SK-N-SH treated with all-trans-retinoic acid at 6 μM for 48 hours (cell line): ENCODE results near the gene CACNB4.

Experiments
- ATAC-seq: fragments of 200-7000 bp; cut with Tn5 transposase; 3 replicates; pipeline ENCODE4 v1.9.1; 2020; ENCODE audit warnings: mild to moderate bottlenecking, moderate library complexity
- BACH2 ChIP-seq: fragments of 250-450 bp; sonication (Bioruptor Pico); IDR thresholded peaks from 2 replicates; pipeline ENCODE4 v1.9.0; 2021; ENCODE audit warnings: mild to moderate bottlenecking, borderline replicate concordance
- ESRRG ChIP-seq: fragments of 250-450 bp; sonication (Bioruptor Pico); IDR thresholded peaks from 2 replicates; pipeline ENCODE4 v1.6.1; 2021; ENCODE audit warnings: mild to moderate bottlenecking
- ISL1 ChIP-seq: fragments of 250-450 bp; sonication (Bioruptor Pico); IDR thresholded peaks from 2 replicates; pipeline ENCODE4 v2.1.2; 2022; ENCODE audit warnings: mild to moderate bottlenecking, moderate library complexity
- OSR1 ChIP-seq: fragments of 250-450 bp; sonication (Bioruptor Pico); IDR thresholded peaks from 2 replicates; pipeline ENCODE4 v1.8.0; 2022; ENCODE audit warnings: moderate library complexity, mild to moderate bottlenecking, inconsistent platforms
- RARB ChIP-seq: fragments of 250-450 bp; sonication (Bioruptor Pico); IDR thresholded peaks from 2 replicates; pipeline ENCODE4 v1.8.0; 2021; ENCODE audit warnings: mild to moderate bottlenecking, moderate library complexity
- SNAI2 ChIP-seq: fragments of 250-450 bp; sonication (Bioruptor Pico); IDR thresholded peaks from 2 replicates; pipeline ENCODE4 v1.5.0; 2020; ENCODE audit warnings: mild to moderate bottlenecking, moderate library complexity
- TCF4 ChIP-seq: fragments of 250-450 bp; sonication (Bioruptor Pico); IDR thresholded peaks from 2 replicates; pipeline ENCODE4 v1.8.0; 2021; ENCODE audit warnings: mild to moderate bottlenecking, moderate library complexity, borderline replicate concordance
- TOX ChIP-seq: fragments of 250-450 bp; sonication (Bioruptor Pico); IDR thresholded peaks from 2 replicates; pipeline ENCODE4 v1.8.0; 2021; ENCODE audit warnings: mild to moderate bottlenecking, moderate library complexity, borderline replicate concordance
- ZFP3 ChIP-seq: fragments of 250-450 bp; sonication (Bioruptor Pico); IDR thresholded peaks from 2 replicates; pipeline ENCODE4 v1.5.0; 2020; ENCODE audit warnings: mild to moderate bottlenecking, moderate library complexity
- ZFP30 ChIP-seq: fragments of 450-650 bp; formaldehyde crosslinking; IDR thresholded peaks from 2 replicates; pipeline ENCODE4 v1.5.0; 2022; ENCODE audit warnings: mild to moderate bottlenecking, moderate library complexity
- ZNF70 ChIP-seq: fragments of 450-650 bp; formaldehyde crosslinking; IDR thresholded peaks from 2 replicates; pipeline ENCODE4 v1.5.0; 2020; ENCODE audit warnings: mild to moderate bottlenecking, moderate library complexity
- ZNF8 ChIP-seq: fragments of 450-650 bp; formaldehyde crosslinking; IDR thresholded peaks from 2 replicates; pipeline ENCODE4 v1.5.0; 2020; ENCODE audit warnings: mild to moderate bottlenecking, moderate library complexity
- TF ChIP-seq, protein P1 (sequence below): fragments of 250-450 bp; sonication (Bioruptor Pico); IDR thresholded peaks from 2 replicates; pipeline ENCODE4 v1.8.0; 2020; ENCODE audit warnings: mild to moderate bottlenecking, moderate library complexity, borderline replicate concordance
- TF ChIP-seq, protein P2 (sequence below): fragments of 250-450 bp; sonication (Bioruptor Pico); IDR thresholded peaks from 2 replicates; pipeline ENCODE4 v1.8.0; 2021; ENCODE audit warnings: low read depth, mild to moderate bottlenecking, moderate library complexity, borderline replicate concordance
- TF ChIP-seq, protein P3 (sequence below): fragments of 250-450 bp; sonication (Bioruptor Pico); IDR thresholded peaks from 2 replicates; pipeline ENCODE4 v1.5.1; 2020; ENCODE audit warnings: low read depth, mild to moderate bottlenecking, moderate library complexity
- TF ChIP-seq, protein P4 (sequence below): fragments of 250-450 bp; sonication (Bioruptor Pico); IDR thresholded peaks from 2 replicates; pipeline ENCODE4 v1.5.0; 2020; ENCODE audit warnings: mild to moderate bottlenecking, moderate library complexity

Gene CACNB4

DNA sequence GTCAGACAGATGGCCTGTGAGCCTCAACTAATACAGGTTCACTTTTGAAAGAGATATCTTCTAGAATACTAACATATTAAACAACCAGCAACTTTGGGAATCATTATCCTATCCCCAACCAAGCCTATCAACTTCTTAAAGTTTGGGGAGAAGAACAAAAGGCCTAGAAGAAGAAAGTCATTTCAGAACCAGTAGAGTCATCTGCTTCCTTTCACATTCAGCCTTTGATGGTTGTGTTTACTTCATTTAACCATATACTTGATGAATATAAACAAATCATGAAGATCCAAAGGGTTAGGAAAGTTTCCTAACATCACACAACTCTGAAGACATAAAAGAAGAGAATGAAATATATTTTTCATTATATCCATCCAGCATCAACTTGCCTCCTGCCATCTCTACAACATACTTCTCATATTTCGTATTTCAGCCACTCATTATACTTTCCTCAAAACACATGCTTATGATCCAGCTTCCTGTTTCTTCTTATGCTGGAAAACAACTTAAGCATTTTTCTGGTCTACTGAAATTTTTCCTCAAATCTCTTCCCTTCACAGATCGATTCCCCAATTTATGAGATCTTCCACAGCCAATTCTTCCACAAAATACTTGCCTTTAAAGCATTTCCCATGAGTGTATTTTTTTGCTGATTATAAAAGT is 114.3 kb downstream of the CACNB4 start:
- TF ChIP-seq ISL1 (CRISPR knock-in tag) = no peak
- TF ChIP-seq ZNF70 (CRISPR knock-in tag) = no peak
- TF ChIP-seq ZFP3 (CRISPR knock-in tag) = no peak
- TF ChIP-seq ESRRG (CRISPR knock-in tag) = no peak
- no peak for TF ChIP-seq BACH2 (CRISPR knock-in tag)
- no peak for TF ChIP-seq SNAI2 (CRISPR knock-in tag)
- TF ChIP-seq RARB = no peak
- no peak for TF ChIP-seq TOX
- no peak for TF ChIP-seq ZFP30 (CRISPR knock-in tag)
- TF ChIP-seq OSR1 = no peak
- TF ChIP-seq, protein P1, sequence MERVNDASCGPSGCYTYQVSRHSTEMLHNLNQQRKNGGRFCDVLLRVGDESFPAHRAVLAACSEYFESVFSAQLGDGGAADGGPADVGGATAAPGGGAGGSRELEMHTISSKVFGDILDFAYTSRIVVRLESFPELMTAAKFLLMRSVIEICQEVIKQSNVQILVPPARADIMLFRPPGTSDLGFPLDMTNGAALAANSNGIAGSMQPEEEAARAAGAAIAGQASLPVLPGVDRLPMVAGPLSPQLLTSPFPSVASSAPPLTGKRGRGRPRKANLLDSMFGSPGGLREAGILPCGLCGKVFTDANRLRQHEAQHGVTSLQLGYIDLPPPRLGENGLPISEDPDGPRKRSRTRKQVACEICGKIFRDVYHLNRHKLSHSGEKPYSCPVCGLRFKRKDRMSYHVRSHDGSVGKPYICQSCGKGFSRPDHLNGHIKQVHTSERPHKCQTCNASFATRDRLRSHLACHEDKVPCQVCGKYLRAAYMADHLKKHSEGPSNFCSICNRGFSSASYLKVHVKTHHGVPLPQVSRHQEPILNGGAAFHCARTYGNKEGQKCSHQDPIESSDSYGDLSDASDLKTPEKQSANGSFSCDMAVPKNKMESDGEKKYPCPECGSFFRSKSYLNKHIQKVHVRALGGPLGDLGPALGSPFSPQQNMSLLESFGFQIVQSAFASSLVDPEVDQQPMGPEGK (CRISPR knock-in tag) = no peak
- TF ChIP-seq, protein P2, sequence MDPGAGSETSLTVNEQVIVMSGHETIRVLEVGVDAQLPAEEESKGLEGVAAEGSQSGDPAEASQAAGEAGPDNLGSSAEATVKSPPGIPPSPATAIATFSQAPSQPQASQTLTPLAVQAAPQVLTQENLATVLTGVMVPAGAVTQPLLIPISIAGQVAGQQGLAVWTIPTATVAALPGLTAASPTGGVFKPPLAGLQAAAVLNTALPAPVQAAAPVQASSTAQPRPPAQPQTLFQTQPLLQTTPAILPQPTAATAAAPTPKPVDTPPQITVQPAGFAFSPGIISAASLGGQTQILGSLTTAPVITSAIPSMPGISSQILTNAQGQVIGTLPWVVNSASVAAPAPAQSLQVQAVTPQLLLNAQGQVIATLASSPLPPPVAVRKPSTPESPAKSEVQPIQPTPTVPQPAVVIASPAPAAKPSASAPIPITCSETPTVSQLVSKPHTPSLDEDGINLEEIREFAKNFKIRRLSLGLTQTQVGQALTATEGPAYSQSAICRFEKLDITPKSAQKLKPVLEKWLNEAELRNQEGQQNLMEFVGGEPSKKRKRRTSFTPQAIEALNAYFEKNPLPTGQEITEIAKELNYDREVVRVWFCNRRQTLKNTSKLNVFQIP (CRISPR knock-in tag) = no peak
- TF ChIP-seq, all 23 proteins: peak for 0
- no peak for ATAC-seq

DNA sequence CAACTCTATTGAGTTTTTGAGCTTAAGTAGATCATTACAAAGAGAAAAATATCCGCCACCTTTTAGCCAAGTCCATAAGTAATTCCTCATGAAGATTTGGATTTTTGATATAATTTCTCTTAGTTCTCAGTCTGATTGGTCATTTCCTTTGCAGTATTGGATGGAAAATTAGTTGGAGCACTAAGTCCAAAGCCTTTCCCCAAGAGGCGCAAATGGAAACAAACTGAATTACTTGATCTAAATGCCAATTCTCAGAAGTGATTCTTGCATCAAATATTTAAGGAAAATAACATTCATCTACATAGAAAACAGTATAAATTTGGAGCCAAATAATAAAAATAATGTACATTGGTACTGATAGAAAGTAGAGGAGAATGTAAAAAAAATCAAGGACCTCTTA is 115.6 kb downstream of the CACNB4 start:
- TF ChIP-seq, protein P2 (CRISPR knock-in tag) = no peak
- TF ChIP-seq, protein P3, sequence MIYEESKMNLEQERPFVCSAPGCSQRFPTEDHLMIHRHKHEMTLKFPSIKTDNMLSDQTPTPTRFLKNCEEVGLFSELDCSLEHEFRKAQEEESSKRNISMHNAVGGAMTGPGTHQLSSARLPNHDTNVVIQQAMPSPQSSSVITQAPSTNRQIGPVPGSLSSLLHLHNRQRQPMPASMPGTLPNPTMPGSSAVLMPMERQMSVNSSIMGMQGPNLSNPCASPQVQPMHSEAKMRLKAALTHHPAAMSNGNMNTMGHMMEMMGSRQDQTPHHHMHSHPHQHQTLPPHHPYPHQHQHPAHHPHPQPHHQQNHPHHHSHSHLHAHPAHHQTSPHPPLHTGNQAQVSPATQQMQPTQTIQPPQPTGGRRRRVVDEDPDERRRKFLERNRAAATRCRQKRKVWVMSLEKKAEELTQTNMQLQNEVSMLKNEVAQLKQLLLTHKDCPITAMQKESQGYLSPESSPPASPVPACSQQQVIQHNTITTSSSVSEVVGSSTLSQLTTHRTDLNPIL (CRISPR knock-in tag) = no peak
- TF ChIP-seq, protein P4, sequence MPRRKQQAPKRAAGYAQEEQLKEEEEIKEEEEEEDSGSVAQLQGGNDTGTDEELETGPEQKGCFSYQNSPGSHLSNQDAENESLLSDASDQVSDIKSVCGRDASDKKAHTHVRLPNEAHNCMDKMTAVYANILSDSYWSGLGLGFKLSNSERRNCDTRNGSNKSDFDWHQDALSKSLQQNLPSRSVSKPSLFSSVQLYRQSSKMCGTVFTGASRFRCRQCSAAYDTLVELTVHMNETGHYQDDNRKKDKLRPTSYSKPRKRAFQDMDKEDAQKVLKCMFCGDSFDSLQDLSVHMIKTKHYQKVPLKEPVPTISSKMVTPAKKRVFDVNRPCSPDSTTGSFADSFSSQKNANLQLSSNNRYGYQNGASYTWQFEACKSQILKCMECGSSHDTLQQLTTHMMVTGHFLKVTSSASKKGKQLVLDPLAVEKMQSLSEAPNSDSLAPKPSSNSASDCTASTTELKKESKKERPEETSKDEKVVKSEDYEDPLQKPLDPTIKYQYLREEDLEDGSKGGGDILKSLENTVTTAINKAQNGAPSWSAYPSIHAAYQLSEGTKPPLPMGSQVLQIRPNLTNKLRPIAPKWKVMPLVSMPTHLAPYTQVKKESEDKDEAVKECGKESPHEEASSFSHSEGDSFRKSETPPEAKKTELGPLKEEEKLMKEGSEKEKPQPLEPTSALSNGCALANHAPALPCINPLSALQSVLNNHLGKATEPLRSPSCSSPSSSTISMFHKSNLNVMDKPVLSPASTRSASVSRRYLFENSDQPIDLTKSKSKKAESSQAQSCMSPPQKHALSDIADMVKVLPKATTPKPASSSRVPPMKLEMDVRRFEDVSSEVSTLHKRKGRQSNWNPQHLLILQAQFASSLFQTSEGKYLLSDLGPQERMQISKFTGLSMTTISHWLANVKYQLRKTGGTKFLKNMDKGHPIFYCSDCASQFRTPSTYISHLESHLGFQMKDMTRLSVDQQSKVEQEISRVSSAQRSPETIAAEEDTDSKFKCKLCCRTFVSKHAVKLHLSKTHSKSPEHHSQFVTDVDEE = no peak
- no peak for TF ChIP-seq ZNF8 (CRISPR knock-in tag)
- TF ChIP-seq TOX = no peak
- TF ChIP-seq, all 23 proteins: peak for 0
- ATAC-seq = no peak

DNA sequence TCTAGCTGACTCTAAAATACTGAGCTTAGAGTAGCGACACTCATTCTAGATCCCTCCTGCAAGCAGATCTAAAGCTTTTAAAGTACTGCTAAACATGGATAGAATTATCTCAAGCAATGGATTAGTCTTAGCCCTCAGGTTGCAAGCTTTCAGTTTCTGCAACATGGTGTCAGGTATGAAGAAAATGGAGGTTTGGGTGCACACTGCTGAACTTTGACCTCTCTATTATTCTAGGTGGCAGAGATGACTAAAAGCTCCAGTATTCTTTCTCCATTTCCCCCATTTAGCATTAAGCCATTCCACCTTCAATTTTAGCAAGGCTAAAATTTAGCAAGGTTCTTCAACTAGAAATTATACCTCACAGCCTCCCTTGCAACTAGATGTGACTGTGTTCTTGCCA is 117.0 kb downstream of the CACNB4 start:
- ATAC-seq = no peak
- no peak for TF ChIP-seq TCF4 (CRISPR knock-in tag)
- TF ChIP-seq, all 23 proteins: peak for 0

DNA sequence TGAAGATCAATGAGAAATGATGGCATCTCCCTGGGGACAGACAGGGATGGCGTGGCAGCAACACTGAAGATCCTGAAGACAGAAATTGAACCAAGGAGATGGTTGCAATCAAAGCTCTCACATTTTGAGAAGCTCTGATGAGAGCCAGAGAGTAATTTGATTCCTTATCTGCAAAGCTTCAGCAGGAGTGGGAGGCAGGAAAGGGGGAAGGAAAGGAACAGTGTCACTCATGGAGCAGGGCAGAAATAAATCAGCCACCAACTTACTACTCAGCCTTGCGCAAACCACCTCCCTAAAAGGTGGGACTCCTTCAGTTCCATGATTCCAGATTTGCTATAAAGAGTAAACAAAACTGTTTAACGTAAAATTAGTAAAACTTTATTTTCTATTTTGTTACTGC is 119.2 kb downstream of the CACNB4 start:
- ATAC-seq = no peak
- TF ChIP-seq, protein P2 (CRISPR knock-in tag) = no peak
- TF ChIP-seq, protein P3 (CRISPR knock-in tag) = no peak
- TF ChIP-seq ZFP30 (CRISPR knock-in tag) (no peak), SNAI2 (CRISPR knock-in tag) (no peak), BACH2 (CRISPR knock-in tag) (no peak), ISL1 (CRISPR knock-in tag) (no peak), TOX (no peak)
- TF ChIP-seq, protein P1 (CRISPR knock-in tag) = no peak
- TF ChIP-seq, protein P4 = no peak
